GM18519 (cell line): Measurements from ENCODE around the gene NNMT.

ENCODE experiments used
- ATAC-seq: cut with Tn5 transposase; IDR thresholded peaks from one replicate; pipeline ENCODE4 v1.9.1; 2021; ENCODE audit warnings: mild to moderate bottlenecking, moderate library complexity; ENCODE audit not compliant: unreplicated experiment, low FRiP score

NNMT gene

DNA sequence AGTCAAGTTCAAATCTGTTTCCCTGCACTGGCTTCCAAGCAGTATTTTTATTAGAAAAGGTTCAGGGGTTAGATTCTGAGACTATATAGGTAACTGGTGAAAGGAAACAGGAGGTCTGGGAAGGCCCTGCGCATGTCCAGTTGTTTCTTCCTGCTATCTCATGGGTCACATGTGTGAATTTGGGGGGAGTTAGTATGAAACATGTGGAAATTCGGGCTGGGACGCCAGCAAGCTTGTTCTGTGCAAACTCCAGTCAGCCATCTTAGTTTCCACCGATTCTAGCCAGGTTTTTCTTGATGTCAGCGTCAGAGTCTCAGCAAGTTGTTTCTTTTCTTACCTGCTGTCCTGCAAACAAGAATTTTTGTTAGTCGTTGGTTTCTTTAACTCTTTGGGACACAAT is 46.8 kb downstream of the NNMT start:
- ATAC-seq: no peak

- ATAC-seq: no peak
Measured at GRCh38 chr11:114343493-114343892, 47.3 kb downstream of the NNMT start.

GRCh38 chr11:114344494-114344893 is 48.3 kb downstream of the NNMT start:
- ATAC-seq: no peak

DNA sequence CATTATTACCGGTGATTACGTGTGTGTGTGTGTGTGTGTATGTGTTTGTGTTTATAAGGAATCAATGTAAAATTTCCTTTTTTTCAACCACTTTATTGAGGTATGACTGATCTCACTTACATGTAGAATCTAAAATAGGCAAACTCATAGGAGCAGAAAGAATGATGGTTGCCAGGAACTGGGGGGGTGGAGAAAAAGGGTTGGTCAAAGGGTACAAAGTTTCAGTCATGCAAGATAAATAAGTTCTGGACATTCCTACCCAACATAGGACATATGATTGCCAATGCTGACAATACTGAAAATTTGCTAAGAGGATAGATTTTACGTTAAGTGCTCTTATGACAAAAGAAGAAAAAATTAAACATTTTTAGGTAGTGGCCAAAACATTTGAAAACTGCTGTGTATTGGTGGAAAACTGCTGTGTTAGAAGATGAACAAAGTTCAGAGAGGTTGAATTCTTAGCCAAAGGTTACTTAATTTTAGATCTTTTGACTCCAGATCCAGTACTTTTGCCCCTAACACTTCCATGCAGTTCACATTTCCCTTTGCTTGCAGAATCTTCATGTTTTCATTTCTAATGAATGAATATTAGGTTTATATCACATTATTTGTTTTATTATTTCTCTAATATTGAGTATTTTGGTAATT is 49.5 kb downstream of the NNMT start:
- no peak for ATAC-seq

- no peak for ATAC-seq
Measured at GRCh38 chr11:114346709-114347141, 50.5 kb downstream of the NNMT start.

DNA sequence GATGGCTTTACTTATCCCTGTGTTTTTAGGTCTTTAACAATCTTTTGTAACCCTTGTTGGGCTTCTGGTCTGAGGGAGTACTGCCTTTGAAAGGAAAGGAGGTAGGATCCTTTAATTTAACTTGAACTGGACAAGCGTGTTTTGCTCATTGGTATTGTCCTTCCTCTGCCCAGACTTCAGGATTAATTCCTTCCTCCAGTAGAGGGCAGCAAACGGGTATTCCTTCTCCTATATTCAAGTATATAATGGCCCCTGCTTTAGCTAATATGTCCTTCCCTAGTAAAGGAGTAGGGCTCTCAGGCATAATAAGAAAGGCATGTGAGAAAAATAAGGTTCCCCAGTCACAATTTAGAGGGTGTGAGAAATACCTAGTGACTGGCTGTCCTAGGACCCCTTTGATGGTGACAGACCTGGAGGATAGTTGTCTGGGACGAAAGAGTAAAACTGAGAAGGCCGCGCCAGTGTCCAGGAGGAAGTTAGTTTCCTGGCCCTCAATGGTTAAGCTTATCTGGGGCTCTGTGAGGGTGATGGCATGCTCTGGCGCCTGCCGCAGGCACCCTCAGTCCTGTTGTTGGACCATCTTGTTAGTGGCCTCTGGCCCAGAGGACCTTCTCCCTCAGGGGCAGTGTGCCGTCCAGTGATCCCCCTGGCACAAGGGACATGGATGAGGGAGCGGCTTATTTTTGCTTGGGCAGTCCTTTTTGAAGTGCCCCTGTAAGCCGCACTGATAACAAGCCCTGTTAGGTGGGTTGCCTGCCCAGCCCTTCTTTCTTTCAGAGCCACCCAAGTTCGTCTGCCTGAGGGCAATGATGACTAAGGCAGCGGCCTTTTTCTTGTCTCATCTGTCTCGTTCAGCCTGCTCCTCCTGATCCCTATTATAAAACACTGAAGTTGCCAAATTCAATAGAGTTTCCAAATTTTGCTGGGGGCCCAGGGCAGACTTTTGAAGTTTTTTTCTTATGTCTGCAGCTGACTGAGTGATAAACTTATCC is 52.3 kb downstream of the NNMT start:
- no peak for ATAC-seq

DNA sequence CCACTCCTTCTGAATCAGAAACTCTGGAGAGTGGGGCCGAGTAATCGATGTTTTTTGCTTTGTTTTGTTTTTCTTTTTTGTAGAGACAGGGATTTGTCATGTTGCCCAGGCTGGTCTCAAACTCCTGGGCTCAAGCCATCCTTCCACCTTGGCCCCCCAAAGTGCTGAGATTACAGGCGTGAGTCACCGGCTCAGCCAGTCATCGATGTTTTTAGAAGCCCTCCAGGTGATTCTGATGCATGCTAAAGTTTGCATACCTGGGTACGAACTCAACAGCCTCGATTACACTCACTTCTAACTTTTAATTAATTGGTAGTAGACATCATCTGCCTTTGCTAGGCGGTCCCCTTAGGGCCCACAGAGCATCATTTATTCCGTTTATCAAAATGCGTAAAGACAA is 53.8 kb downstream of the NNMT start:
- ATAC-seq: no peak

GRCh38 chr11:114353443-114353842 is 57.2 kb downstream of the NNMT start:
- no peak for ATAC-seq

DNA sequence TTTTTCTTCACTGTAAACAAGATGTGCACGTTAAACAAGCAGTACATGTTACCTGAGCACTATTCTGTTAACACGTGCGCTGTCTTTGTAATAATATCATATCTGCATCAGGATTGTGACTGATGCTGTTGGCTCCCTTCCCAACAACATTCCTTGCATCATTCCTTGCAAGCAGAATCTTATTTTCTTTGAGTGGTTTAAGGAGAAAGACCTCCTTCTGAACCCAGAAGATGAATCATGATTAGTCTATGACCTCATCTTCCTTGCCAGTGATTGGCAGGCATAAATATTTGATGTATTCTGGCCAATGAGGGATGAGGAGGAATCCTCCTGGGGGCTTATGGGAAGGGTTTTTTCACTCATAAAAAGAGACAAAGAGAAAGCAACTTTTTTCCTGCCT is 57.9 kb downstream of the NNMT start:
- no peak for ATAC-seq

- no peak for ATAC-seq
Measured at GRCh38 chr11:114358716-114359115, 62.5 kb downstream of the NNMT start.

DNA sequence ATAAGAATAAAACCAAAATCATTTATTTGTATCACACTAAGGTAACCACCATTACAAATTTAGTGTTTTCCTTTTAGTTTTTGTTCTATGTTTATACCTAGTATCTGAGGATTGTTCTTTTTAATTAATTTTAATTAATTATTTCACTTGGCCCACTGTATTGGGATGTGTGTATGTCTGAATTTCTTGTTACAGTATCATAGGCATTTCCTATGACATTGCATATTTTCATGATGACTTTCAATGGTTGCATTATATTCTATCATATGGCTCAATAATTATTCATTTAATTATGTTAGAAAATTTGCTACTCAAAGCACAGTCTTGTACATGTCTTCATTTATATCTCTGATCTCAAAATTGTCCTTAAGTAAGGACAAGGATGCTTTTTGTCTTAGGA is 63.1 kb downstream of the NNMT start:
- ATAC-seq: no peak

- no peak for ATAC-seq
Measured at GRCh38 chr11:114362326-114362725, 66.1 kb downstream of the NNMT start.

GRCh38 chr11:114362958-114363357 is 66.8 kb downstream of the NNMT start:
- no peak for ATAC-seq
